Measurements from ENCODE around the gene ESPNL.

- TF ChIP-seq CTCF (IDR thresholded peaks at IDR 0.05) (no peak), REST (IDR thresholded peaks at IDR 0.05; ENCODE audit: insufficient read depth in 1 of 2, low read depth in 2 of 2, low read length in 1 of 2) (no peak)
Measured at GRCh38 chr2:238092486-238093035, 7.6 kb upstream of the ESPNL start.

All from Panc1 (cell line).